CD4-positive, alpha-beta memory T cell (primary cell): ENCODE results near the gene ST3GAL6. TPM values are rescaled to one million over a fixed set of nuclear protein-coding genes. Genes with fewer than 3 reads are reported as not detected.

Experiments used
- polyA plus RNA-seq, 2 donors: library from polyadenylated mRNA; unstranded; fragments of 300-500 nt; fragmentation: Illumina TruSeq; gene quantifications; one replicate each; pipeline ENCODE4 v1.2.3, GENCODE V29; 2021
- total RNA-seq, 2 experiments: library from RNA; stranded (reverse); gene quantifications; one replicate each; pipeline ENCODE4 v1.2.3, GENCODE V29; 2021

The ST3GAL6 gene
- total and polyA plus RNA-seq, 4 experiments from 2014 or later: 0.15 to 1.3 (median 0.50) TPM; not detected in 1

Other genes with a start within 250 kb of the ST3GAL6 start
- 100 to 1,000 TPM; 421 to 431 TPM for gene CLDND1, start 240.4 kb upstream of the ST3GAL6 start, total RNA-seq
- 100 to 1,000 TPM; 149 to 246 TPM for gene CLDND1, start 240.4 kb upstream of the ST3GAL6 start, polyA plus RNA-seq
- 10 to 100 TPM; 31.2 to 32.0 TPM for gene GPR15, start 231.4 kb upstream of the ST3GAL6 start, total RNA-seq
- gene GPR15, start 231.4 kb upstream of the ST3GAL6 start, polyA plus RNA-seq: 10 to 100 TPM; 12.9 to 14.2 TPM
- gene CPOX, start 169.7 kb upstream of the ST3GAL6 start, total RNA-seq: 10 to 100 TPM; 41.1 to 41.3 TPM
- gene CPOX, start 169.7 kb upstream of the ST3GAL6 start, polyA plus RNA-seq: 1 to 10 TPM; 3.3 to 8.2 TPM
- gene DCBLD2, start 138.4 kb downstream of the ST3GAL6 start, total RNA-seq: 1 to 10 TPM; 1.7 to 2.5 TPM
- 1 to 10 TPM in 1 of 2 donors, under 1 TPM in 1; 0.52 to 1.2 TPM for gene DCBLD2, start 138.4 kb downstream of the ST3GAL6 start, polyA plus RNA-seq